Neural progenitor cell (in vitro differentiated cells): ENCODE data around the gene NEDD4L.

Source experiments
- EZH2 ChIP-seq: fragments of 200-600 bp; sonication (generic); IDR thresholded peaks from 2 replicates; pipeline ENCODE4 v1.6.1; 2017; ENCODE audit warnings: antibody characterized with exemption, mild to moderate bottlenecking, moderate library complexity
- EZH2phosphoT487 ChIP-seq: fragments of 200-600 bp; sonication (generic); IDR thresholded peaks from 2 replicates; pipeline ENCODE4 v1.6.1; 2017; ENCODE audit warnings: antibody characterized with exemption
- TF ChIP-seq, protein P1 (sequence below): fragments of 200-600 bp; sonication (generic); IDR thresholded peaks from 2 replicates; pipeline ENCODE4 v1.5.1; 2017; ENCODE audit warnings: antibody characterized with exemption, mild to moderate bottlenecking

GRCh38 chr18:58168221-58168620 is 124.2 kb downstream of the NEDD4L start:
- TF ChIP-seq, protein P1, sequence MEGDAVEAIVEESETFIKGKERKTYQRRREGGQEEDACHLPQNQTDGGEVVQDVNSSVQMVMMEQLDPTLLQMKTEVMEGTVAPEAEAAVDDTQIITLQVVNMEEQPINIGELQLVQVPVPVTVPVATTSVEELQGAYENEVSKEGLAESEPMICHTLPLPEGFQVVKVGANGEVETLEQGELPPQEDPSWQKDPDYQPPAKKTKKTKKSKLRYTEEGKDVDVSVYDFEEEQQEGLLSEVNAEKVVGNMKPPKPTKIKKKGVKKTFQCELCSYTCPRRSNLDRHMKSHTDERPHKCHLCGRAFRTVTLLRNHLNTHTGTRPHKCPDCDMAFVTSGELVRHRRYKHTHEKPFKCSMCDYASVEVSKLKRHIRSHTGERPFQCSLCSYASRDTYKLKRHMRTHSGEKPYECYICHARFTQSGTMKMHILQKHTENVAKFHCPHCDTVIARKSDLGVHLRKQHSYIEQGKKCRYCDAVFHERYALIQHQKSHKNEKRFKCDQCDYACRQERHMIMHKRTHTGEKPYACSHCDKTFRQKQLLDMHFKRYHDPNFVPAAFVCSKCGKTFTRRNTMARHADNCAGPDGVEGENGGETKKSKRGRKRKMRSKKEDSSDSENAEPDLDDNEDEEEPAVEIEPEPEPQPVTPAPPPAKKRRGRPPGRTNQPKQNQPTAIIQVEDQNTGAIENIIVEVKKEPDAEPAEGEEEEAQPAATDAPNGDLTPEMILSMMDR = no peak
- TF ChIP-seq EZH2phosphoT487 (no peak), EZH2 (no peak)
